HFFc6 (cell line): ENCODE data around the gene EIF5. TPM values are rescaled to one million over a fixed set of nuclear protein-coding genes. Genes with fewer than 3 reads are reported as not detected.

Experiments
- DNase-seq: peaks from one replicate; pipeline ENCODE4 v3.0.0-alpha.2; 2018
- H3K27ac Mint-ChIP-seq: 2 replicates; pipeline ENCODE4 v1.8.0; 2020; ENCODE audit warnings: mild to moderate bottlenecking, mixed read lengths
- H3K27me3 Mint-ChIP-seq: 2 replicates; pipeline ENCODE4 v1.8.0; 2021; ENCODE audit warnings: mild to moderate bottlenecking, moderate library complexity, mixed read lengths; ENCODE audit not compliant: insufficient read depth
- H3K36me3 Mint-ChIP-seq: 2 replicates; pipeline ENCODE4 v1.8.0; 2021; ENCODE audit warnings: low read depth, mixed read lengths
- H3K4me1 Mint-ChIP-seq: 2 replicates; pipeline ENCODE4 v1.8.0; 2020; ENCODE audit warnings: low read depth, mixed read lengths
- H3K4me3 Mint-ChIP-seq: 2 replicates; pipeline ENCODE4 v1.8.0; 2020; ENCODE audit warnings: mild to moderate bottlenecking, moderate library complexity, mixed read lengths
- H3K9me3 Mint-ChIP-seq: 2 replicates; pipeline ENCODE4 v1.8.0; 2020; ENCODE audit warnings: mild to moderate bottlenecking, mixed read lengths
- CTCF ChIP-seq: fragments of 200-600 bp; sonication (generic); IDR thresholded peaks from 2 replicates; pipeline ENCODE4 v1.5.0; 2021; ENCODE audit warnings: antibody characterized with exemption, mild to moderate bottlenecking
- total RNA-seq, 6 experiments: library from RNA; stranded (reverse); fragmentation: NEBNext Ultra II Directional; extraction: Animal tissue kit (Norgen Biotek cat#: 25700); gene quantifications; 2 replicates in 1 of 6; 3 replicates in 5 of 6; pipeline ENCODE4 v1.2.3, GENCODE V29; 2021

Gene EIF5
- total RNA-seq, 6 experiments from 2014 or later: 181 to 217 (median 203) TPM

DNA sequence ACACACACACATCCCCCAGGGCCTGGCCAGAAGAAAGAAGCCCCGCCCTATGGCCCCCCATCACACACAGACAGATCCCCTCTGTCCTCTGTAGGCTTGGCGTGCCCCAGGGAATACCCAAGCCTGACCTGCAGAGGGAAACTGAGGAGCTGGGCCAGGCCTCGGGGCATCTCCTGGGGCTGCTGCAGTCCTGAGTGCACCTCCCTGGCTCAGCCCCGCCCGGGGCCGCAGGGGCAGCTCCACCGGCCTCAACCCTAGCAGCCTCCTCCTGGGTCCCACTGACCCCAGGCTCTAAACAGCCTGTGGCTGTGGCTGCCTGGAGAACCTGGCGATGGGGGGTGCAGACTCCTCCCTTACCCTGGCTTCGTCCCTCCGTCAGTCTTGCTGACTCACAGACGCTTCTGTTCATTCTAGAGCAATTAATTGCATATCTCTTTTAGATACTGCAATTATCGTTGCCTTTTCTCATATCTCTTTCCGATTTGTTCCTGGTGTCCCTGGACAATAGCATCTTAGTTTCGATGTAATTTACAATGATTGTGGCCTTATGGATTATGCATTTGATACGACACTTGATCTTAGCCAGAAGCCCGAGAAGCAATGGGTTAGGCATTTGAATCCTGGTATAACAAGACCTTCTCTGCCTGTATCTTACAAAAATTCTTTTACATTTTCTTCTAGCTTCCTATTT is 45.8 kb upstream of the EIF5 start:
- Mint-ChIP-seq H3K4me3 (no peak overlapping the region), H3K36me3 (no peaks in the 10 kb centered on the region), H3K4me1 (peaks cover 9% of the 10 kb centered on the region), H3K27ac (no peak overlapping the region), H3K27me3 (peaks cover 38% of the 10 kb centered on the region), H3K9me3 (no peaks in the 10 kb centered on the region)
- TF ChIP-seq CTCF: no peak
- no peak for DNase-seq

DNA sequence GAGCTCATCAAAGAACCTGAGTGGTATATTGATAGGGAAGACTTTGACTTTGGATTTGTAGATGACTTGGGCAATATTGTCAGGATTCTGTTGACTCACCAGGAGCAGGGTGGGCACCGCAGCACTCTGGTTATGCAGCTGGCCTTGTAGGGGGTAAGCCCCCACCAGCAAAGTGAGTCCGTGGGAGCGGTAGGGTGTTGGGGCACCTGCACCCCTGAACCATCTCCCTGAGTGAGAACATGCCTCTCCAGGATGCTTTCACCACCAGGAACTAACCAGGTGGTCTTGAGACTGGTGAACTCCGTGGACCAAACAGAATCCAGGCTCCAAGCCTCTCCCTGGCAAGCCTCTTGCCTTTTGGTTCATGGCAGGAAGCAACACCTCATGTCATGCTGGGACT is 44.0 kb upstream of the EIF5 start:
- TF ChIP-seq CTCF: no peak
- H3K27me3 Mint-ChIP-seq: peaks cover 32% of the 10 kb centered on the region
- H3K36me3 Mint-ChIP-seq: no peaks in the 10 kb centered on the region
- DNase-seq: no peak
- H3K27ac Mint-ChIP-seq: no peak overlapping the region
- H3K4me1 Mint-ChIP-seq: peaks cover 2% of the 10 kb centered on the region
- H3K4me3 Mint-ChIP-seq: no peak overlapping the region
- no peaks in the 10 kb centered on the region for H3K9me3 Mint-ChIP-seq

GRCh38 chr14:103290494-103290893 is 43.5 kb upstream of the EIF5 start:
- Mint-ChIP-seq H3K27ac (no peak overlapping the region), H3K4me1 (no peaks in the 10 kb centered on the region), H3K9me3 (no peaks in the 10 kb centered on the region), H3K4me3 (no peak overlapping the region), H3K27me3 (peaks cover 32% of the 10 kb centered on the region), H3K36me3 (no peaks in the 10 kb centered on the region)
- no peak for DNase-seq
- TF ChIP-seq CTCF: no peak

- Mint-ChIP-seq H3K27ac (no peak overlapping the region), H3K4me1 (0 out of 2 replicates have a peak, but pooled peaks cover 3% of the 10 kb centered on the region), H3K36me3 (no peaks in the 10 kb centered on the region), H3K27me3 (peaks cover 30% of the 10 kb centered on the region), H3K4me3 (no peak overlapping the region), H3K9me3 (no peaks in the 10 kb centered on the region)
- TF ChIP-seq CTCF: no peak
- DNase-seq: no peak
Measured at GRCh38 chr14:103290961-103291360, 43.1 kb upstream of the EIF5 start.

DNA sequence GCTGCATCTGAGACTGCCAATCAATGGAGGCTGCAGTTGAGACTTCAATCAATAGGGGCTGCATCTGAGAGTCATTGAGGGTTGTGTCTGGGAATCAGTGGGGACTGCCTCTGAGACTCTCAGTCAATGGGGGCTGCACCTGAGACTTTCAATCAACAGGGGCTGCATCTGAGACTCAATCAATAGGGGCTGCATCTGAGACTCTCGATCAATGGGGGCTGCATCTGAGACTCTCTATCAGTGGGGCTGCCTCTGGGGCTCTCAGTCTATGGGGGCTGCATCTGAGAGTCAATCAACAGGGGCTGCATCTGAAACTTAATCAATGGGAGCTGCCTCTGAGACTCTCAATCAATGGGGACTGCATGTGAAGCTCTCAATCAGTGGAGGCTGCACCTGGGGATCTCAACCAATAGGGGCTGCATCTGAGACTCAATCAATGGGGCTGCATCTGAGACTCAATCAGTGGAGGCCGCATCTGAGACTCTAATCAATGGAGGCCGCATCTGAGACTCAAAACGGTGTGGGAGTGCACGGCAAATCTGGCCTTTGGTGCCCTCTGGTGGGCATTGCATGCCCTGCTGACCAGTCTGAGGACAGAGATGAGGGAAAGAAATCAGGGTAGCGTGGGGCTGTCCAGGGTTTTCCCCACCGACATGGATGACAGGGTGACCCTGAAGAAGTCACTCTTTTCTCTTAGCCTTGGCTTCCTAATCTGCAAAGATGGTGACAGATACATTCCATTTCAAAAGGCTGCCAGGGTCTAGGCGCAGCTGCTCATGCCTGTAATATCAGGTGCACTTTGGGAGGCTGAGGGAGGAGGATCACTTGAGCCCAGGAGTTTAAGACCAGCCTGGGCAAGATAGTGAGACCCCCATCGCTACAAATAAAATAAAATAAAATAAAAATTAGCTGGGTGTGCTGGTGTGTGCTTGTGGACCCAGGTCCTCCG is 41.3 kb upstream of the EIF5 start:
- H3K4me1 Mint-ChIP-seq: 0 out of 2 replicates have a peak, but pooled peaks cover 6% of the 10 kb centered on the region
- H3K9me3 Mint-ChIP-seq: no peaks in the 10 kb centered on the region
- DNase-seq: peak; percentile 46
- no peaks in the 10 kb centered on the region for H3K36me3 Mint-ChIP-seq
- TF ChIP-seq CTCF: peak; percentile 94
- no peak overlapping the region for H3K4me3 Mint-ChIP-seq
- H3K27me3 Mint-ChIP-seq: peaks cover 23% of the 10 kb centered on the region
- H3K27ac Mint-ChIP-seq: no peak overlapping the region
